HuH-7.5 (cell line): ENCODE results near the gene ERCC6L.

ENCODE experiments used
- DNase-seq: peaks from one replicate; pipeline ENCODE4 v3.0.0; 2011; ENCODE audit warnings: low spot score

Gene ERCC6L, protein sequence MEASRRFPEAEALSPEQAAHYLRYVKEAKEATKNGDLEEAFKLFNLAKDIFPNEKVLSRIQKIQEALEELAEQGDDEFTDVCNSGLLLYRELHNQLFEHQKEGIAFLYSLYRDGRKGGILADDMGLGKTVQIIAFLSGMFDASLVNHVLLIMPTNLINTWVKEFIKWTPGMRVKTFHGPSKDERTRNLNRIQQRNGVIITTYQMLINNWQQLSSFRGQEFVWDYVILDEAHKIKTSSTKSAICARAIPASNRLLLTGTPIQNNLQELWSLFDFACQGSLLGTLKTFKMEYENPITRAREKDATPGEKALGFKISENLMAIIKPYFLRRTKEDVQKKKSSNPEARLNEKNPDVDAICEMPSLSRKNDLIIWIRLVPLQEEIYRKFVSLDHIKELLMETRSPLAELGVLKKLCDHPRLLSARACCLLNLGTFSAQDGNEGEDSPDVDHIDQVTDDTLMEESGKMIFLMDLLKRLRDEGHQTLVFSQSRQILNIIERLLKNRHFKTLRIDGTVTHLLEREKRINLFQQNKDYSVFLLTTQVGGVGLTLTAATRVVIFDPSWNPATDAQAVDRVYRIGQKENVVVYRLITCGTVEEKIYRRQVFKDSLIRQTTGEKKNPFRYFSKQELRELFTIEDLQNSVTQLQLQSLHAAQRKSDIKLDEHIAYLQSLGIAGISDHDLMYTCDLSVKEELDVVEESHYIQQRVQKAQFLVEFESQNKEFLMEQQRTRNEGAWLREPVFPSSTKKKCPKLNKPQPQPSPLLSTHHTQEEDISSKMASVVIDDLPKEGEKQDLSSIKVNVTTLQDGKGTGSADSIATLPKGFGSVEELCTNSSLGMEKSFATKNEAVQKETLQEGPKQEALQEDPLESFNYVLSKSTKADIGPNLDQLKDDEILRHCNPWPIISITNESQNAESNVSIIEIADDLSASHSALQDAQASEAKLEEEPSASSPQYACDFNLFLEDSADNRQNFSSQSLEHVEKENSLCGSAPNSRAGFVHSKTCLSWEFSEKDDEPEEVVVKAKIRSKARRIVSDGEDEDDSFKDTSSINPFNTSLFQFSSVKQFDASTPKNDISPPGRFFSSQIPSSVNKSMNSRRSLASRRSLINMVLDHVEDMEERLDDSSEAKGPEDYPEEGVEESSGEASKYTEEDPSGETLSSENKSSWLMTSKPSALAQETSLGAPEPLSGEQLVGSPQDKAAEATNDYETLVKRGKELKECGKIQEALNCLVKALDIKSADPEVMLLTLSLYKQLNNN

DNA sequence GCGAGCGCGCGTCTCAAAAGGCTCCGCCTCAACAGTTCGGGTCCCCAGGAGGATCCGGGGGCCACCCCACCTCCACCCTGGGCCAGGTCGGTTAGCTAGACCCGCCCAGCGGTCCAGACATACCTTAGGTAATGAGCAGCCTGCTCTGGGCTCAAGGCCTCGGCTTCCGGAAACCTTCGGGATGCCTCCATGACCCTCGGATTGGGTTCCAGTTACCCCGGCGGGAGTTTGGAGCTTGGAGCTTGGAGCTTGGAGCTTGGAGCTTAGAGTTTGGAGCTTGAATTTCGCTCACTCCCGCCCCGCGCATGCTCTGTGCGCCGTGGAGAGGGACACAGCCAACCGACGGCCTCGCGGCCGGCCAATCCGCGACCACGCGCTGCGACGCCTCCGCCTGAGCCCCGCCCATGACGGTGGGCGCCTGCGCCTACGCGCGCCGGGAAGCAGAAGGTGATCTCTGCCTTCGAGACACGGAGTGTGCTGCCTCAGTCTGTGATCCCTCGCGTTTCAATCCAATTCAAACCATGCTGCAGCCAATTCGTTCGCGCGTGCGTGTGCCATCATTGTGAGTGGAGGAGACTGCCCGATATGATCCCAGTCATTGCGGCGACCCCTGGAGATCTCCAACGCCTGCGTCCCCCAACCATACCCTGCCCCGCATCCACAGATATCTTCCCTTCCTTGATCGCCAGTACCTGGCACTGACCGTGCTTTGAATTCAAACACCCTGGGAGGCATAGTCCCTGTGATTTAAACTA is at the start of gene ERCC6L:
Gene ERCC6L, minus strand, starts transcription at position 307 of the 755 bp plus-strand sequence. Its CDS starts 116 bp downstream, at position 191.
- DNase-seq = peak; percentile 84

DNA sequence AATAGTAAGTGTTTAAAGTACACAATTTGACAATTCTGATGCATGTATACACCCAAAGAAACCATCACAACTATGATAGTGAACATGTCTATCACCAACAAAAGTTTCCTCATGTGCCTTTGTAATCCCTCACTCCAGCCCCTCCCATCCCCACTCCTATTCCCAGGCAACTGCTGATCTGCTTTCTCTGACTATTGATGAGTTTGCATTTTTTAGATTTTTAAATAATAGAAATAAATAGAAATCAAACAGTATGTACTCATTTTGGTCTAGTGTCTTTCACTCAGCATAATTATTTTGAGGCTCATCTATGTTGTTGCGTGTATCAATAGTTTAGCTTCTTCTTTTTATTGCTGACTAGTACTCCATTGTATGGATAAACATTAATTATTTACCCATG is 43.5 kb upstream of the ERCC6L start:
- DNase-seq = no peak

DNA sequence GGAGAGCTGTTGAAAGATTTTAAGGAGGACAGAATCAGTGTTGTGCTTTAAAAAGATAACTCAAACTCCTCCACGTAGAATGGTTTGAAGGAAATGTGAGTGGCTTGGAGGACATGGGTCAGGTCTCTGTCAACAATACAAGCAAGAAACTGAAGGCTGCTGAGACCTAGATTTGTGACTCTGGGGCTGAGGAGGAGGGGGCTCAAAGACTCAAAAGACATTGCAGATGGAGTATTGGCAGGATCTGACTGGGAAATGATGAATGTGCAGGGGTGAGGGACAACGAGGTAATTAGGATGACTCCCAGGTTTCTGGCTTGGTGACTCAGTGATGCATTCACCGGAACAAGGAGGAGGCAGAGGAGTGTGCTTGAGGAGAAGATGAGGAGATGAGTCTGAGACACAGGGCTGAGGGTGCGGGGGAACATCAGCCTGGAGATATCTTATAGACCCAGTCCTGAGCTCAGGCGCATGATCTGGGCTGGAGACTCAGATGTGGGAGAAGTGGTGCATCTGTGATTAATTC is 41.6 kb upstream of the ERCC6L start:
- no peak for DNase-seq

DNA sequence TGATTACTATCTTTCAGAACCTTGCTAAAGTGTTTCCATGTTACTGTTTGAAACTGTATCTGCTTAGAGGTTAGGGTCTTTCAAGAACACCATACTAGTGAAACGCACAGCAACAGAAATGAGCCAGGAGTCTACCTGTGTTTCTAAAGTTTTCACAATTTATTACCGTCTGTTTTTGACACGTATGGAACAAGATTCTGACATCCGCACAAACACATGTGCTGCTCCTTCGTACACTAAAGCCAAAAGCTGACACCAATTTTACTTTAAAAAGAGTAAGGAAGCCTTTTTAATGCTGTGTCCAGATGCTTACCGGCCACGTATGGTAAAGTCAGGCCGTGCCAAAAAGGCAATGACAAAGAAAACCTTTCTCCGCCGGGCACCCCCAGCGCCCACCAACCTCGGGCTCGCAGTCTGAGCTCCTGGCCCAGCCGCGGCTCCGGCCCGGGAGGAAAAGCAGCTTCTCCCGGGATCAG is 37.7 kb upstream of the ERCC6L start:
- no peak for DNase-seq

DNA sequence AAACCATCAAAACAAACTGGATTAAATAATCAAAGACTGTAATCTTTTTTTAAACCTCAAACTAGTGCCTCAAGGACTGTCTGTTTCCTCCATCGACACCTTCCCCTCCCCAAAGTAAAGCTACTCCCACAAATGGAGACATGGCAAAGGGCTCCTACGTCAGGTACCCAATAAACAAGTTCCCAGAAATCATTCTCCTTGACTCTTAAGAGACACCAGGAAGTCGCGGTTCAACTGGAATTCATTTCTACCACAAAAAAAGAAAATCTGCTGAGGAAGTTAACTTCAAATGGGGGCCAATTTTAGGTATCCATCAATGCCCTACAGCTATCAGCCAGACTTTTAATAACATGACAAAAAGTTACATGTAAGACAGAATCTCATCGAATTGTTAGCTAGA is 35.7 kb upstream of the ERCC6L start:
- no peak for DNase-seq

DNA sequence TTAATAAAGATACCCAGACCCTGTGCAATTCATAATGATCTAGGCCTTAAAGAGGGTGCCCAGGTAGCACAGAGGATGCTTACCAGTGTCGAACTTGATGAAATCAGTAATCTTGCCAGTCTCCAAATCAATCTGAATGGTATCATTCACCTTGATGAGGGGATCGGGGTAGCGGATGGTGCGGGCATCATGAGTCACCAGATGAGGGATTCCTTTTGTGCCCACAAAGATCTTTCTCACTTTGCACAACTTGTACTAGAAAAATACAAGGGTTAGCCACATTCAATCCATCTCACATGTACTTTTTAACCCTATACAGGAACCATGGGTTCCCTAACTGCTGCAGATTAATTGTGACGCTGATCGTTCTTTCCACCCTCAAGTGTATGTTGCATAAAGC is 34.9 kb upstream of the ERCC6L start:
- DNase-seq = no peak

DNA sequence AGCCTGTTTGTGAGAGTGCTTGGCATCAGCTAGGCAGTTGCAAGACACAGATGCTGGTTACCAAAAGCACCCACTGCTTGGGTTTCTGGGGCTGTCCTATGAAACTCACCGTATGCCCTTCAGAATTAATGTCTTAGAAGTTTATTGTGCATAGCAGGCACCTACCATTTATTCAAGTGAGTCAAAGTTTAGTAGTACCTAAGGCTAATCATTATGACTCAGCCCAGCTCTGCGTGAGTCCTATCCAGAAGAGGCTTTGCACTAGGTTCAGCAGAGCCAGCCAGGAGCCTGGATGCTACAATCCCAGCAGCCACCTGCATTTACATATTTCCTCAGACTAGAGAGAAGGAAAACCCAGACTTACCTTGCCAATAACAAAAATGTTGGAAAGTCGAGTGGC is 34.0 kb upstream of the ERCC6L start:
- DNase-seq = no peak

DNA sequence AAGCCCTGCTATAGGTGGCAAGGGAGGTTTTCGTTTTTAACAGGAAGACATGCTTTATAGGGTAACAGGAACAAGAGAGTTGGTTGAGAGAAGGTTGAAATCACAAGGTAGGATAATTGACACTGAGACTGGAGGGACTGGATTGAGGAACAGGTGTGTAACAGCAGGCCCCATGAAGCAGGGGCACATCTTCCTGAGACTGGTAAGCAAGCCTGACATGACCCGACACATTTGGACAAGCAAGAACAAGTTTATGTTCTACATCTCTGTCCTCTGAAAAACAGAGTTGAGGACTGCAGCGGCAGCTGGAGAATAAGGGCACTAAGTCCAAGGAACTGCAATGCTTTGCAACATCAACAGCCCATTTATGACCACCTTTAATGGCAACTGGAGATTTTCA is 33.0 kb upstream of the ERCC6L start:
- no peak for DNase-seq

DNA sequence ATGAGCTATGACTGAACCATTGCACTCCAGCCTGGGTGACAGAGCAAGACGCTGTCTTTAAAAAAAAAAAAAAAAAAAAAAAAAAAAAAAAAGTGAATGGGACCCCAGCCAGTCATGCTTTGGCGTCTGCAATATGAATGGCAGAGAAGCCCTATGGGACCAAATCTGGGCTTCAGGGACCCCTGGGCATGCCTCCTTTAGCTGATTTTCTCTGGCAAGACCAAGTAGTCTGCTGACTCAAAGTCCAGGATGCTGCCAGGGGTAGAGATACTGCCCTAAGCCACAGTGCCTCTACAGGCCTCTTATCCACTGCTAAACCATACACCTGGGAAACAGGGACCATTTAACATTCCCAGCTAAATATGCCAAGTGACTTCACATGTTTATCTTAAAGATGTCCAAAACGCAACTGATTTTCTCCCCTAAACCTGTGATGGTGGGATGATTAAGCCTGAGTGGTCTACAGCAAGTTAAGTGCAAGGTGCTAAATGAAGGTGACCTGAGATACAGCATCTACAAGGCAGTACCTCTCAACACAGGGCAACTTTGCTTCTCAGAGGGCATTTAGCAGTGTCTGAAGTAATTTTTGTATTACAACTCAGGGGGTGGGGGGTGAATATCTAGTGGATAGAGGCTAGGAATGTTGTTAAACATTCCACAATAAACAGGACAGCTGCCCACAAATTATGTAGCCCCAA is 32.4 kb upstream of the ERCC6L start:
- DNase-seq = no peak

DNA sequence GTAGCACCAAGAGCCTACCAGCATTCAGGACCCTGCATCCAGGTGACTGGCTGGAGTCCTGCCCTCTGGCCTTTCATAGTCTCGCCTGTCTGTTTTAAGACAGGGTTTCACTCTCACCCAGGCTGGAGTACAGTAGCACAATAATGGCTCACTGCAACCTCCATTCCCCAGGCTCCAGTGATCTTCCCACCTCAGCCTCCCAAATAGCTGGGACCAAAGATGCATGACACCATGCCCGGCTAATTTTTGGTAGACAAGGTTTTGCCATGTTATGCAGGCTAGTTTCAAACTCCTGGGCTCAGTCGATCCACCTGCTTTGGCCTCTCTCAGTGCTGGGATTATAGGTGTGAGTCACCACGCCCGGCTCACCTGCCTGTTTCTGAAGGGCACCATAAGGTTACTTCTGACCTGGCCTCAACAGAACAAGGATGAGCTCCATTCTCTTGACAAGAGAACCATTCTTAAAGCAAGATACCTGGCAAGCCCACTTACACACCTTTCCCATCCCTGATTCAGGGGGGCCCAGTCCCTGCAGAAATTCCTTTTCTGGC is 31.6 kb upstream of the ERCC6L start:
- DNase-seq = no peak

DNA sequence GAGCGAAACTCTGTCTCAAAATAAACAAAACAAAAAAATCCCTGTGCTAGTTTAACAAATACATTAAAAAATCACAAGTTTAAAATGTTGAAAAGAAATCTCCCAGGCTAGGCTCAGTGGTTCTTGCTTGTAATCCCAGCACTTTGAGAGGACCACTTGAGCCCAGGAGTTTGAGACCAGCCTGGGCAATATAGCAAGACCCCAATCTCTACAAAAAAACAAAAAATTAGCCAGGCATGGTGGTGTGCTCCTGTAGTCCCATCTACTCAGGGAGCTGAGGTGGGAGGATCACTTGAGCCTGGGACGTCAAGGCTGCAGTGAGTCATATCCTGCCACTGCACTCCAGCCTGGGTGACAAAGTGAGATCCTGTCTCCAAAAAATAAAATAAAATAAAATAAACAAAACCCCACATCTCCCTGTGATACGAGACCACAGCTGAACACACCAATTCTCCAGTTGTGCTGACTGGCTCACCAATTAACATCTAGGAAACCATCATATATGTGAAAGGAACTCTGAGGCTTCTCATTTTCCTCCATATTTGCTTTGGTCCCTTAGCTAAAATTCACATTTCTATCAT is 30.9 kb upstream of the ERCC6L start:
- DNase-seq = no peak

DNA sequence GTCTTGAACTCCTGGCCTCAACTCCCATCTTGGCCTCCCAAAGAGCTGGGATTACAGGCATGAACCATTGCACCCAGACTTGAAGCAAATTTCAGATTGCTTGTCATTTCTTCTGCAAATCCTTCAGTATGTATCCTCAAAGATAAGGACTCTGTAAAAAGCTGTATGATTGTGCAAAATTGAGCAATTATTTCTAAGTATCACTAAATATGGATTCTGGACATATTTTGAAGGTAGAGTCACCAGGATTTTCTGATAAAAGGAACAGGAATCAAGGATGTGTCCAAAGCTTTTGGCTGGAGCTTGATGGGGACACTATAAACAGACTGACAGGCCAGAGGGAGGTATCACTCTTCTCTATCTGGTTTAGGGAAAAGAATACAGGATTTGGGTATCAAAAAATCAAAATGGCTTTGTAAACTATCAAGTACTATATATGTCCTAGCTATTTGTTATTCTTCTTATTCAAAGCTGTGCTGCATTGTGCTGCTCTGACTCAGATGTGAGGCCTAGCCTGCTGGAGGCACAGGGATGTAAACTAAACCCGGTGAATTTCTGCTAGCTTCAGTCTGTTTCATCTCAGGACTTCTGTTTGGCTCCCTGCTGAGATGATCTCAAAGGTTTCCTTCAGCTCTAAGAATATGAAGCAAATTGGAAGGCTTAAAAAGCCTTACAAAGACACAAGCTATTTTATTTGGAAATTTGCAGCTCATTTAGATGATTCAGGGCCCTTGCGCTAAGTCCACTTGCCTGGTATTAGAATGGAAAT is 30.0 kb upstream of the ERCC6L start:
- DNase-seq = no peak

DNA sequence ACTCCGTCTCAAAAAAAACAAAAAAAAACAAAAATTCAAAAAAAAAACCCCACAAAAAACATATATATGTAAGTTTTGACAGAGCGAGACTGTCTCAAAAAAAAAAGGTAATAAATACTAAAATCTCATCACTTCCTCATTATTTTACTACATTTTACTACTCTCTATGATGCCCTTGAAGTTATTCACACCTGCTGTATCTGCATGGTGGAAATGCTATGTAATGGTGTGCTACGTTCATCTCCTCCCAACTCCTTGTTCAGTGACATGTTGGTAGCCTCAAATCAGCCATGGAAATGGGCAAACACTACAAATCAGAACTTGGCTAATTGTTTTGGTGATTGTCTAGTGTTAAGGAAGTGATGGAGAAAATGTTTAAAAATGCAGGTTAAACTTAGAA is 26.4 kb upstream of the ERCC6L start:
- DNase-seq = no peak

DNA sequence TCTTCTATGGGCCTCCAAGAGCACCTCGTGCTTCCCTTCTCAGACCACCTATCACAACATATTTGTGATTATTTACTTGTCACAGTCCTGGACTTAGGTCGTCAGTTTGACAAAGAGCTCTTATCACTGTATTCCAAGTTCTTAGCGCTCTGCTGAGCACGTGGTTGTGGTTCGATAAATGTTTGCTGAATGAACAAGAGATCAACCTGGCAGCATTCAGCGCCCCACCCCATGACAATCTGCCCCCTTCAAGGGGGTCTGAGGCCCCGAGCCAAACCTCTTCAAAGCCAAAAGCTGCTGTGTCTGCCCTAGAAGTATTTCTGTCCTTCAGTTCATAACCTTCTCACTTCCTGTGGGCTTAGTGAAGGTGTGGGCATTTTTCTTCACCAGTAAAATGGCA is 23.2 kb upstream of the ERCC6L start:
- DNase-seq = no peak

DNA sequence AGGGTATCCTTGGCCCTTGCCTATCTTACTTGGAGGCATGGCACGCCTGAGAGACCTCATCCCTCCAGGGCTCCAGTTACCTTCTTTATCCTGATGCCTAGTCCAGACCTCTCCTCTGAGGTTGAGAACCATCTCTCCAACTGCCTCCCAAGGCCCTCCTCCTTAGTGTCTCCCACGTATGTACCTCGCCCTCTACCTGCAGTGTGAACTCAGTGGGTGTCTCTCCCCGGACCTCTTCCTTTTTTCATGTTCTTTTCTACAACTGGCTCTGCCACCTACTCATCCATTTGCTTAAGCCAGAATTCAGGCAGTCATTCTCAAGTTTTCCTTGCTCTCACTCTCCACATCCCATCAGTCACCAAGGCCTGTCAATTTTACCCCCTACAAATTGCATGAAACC is 21.6 kb upstream of the ERCC6L start:
- no peak for DNase-seq

DNA sequence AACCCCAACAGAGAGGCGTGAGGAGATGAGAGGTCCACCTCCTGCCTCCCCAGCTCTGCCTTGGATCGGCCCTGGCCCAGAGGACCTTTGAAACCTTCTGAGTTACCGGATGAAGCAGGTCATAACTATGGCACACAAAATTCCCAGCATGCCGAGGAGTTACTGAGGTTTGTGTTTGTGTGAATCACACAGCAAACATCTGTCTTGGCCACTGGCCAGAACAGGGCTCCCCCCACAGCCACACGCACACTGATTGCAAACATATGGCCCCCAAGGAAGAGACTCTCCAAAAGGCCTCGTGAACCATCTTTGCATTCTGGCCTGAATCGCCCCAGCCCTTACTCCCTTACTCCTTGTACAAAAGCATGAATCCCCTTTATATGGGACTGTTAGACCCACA is 19.3 kb upstream of the ERCC6L start:
- no peak for DNase-seq

DNA sequence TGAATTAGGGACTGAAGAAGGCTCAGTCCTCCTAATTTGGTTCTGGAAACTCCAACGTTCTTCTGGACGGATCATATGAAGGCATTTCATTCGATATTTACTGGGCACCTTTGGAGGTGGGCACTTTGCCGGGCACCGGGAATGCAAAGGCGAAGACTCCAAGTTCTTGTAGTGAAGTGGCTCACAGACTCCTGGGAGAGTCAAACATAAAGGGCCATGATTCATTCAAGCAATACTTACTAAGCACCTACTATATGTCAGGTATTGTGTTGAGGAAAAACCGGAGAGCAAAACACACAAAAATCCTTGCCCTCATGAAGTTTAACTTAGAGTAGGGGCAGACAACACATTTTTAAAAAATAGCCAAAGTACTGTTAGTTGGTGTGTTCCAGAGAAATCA is 17.0 kb upstream of the ERCC6L start:
- no peak for DNase-seq

DNA sequence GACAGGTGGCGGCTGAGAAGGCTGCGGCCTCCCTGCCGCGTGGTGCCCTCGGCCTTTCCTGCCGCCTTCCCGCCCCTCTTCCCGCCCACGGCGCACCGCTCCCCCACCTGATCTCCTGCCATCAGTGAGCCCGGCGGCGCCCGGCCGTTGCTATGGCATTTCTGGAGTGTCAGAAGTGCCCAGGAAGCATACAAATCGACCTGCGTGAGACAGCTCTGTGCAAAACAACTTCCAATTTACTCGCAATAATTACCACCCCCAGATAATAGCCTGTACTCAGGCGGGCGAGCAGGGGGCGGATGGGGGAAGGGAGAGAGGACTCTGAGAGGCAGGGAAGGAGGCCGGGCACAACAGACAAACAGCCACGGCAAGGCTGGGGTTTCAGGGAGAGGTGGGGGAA is 16.6 kb upstream of the ERCC6L start:
- DNase-seq = no peak

DNA sequence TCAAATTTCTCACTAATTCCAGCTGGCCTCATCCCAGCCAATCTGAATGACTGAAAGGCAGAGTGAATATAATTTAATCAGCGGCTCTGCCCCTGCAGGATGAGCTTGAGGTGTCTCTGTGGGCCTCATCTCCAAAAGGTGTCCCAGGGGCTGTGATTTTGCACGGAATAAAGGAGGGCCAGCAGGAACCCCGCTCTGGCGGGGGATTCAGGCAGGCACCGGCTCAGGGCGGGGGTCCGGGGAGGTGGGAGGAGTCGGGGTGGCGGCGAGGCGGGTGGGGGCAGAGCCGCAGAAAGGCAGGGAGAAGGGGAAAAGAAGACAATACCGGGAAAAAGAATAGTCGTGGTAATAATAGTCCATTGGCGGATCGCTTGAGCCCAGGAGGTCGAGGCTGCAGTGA is 16.0 kb upstream of the ERCC6L start:
- DNase-seq = no peak
